Measurements from ENCODE around the gene SIGLEC9.
"Not testable (repeated sequence)": the region's sequence is repeated elsewhere in the genome, so short reads cannot be mapped to it uniquely, and the experiment has no call there.

The SIGLEC9 gene

GRCh38 chr19:51139299-51140014, 14.8 kb downstream of the SIGLEC9 start:
- H3K27ac ChIP-seq, result no peak overlapping the region
- no peak for TF ChIP-seq CTCF (conservative IDR thresholded peaks at IDR 0.05)

- no peak for TF ChIP-seq CTCF (conservative IDR thresholded peaks at IDR 0.05)
Observed at GRCh38 chr19:51140441-51140840, 15.7 kb downstream of the SIGLEC9 start.

GRCh38 chr19:51141181-51141580, 16.5 kb downstream of the SIGLEC9 start:
- H3K27ac ChIP-seq, result no peak overlapping the region
- no peak for TF ChIP-seq CTCF (conservative IDR thresholded peaks at IDR 0.05)

More at GRCh38 chr19:51140441-51140840, 15.7 kb downstream of the SIGLEC9 start:
- H3K27ac ChIP-seq, result no peak overlapping the region

GRCh38 chr19:51142119-51142518, 17.4 kb downstream of the SIGLEC9 start, which contains the start of gene SIGLEC7:
TSS of gene SIGLEC7 (plus strand) at chr19:51142301. CDS start at chr19:51142370, 69 bp downstream.
- TF ChIP-seq CTCF (conservative IDR thresholded peaks at IDR 0.05), result no peak
- H3K27ac ChIP-seq, result no peak within 1 kb of the TSS

GRCh38 chr19:51142809-51143475, 18.2 kb downstream of the SIGLEC9 start:
- not testable (repeated sequence) for H3K27ac ChIP-seq

- no peak overlapping the region for H3K27ac ChIP-seq
- TF ChIP-seq CTCF (conservative IDR thresholded peaks at IDR 0.05), result no peak
Observed at GRCh38 chr19:51143486-51143885, 18.8 kb downstream of the SIGLEC9 start.

GRCh38 chr19:51144482-51145045, 19.9 kb downstream of the SIGLEC9 start:
- no peak overlapping the region; the same call in 1 of the 2 replicates for H3K27ac ChIP-seq
- no peak for TF ChIP-seq CTCF (conservative IDR thresholded peaks at IDR 0.05)
